NCI-H226 (cell line): Measurements from ENCODE around the gene SUGP2.

Experiments
- DNase-seq: peaks from one replicate; pipeline ENCODE4 v3.0.0-alpha.2; 2015

SUGP2 gene

GRCh38 chr19:18948075-18948975 is 85.0 kb downstream of the SUGP2 start:
- no peak for DNase-seq

- no peak for DNase-seq
Observed at GRCh38 chr19:18946918-18947317, 86.4 kb downstream of the SUGP2 start.

- no peak for DNase-seq
Observed at GRCh38 chr19:18946335-18946734, 87.0 kb downstream of the SUGP2 start.

GRCh38 chr19:18945297-18945696 is 88.0 kb downstream of the SUGP2 start:
- no peak for DNase-seq

- DNase-seq = no peak
Observed at GRCh38 chr19:18943465-18943864, 89.9 kb downstream of the SUGP2 start.

GRCh38 chr19:18942692-18943091 is 90.6 kb downstream of the SUGP2 start:
- no peak for DNase-seq

- no peak for DNase-seq
Observed at GRCh38 chr19:18941628-18942354, 91.5 kb downstream of the SUGP2 start.
